Heart left ventricle (tissue), 13 donors: Measurements from ENCODE around the gene KDM4B.

ENCODE experiments used
- POLR2A ChIP-seq, 2 donors: fragments of 450-650 bp; IDR thresholded peaks; one replicate each; pipeline ENCODE4 v1.6.1; 2017; ENCODE audit warnings: antibody characterized with exemption in 2 of 2, mild to moderate bottlenecking in 2 of 2, moderate library complexity in 2 of 2
- TF ChIP-seq, protein P1 (sequence below), 12 donors: fragments of 200-600 bp; sonication (generic) in 4 of 12; IDR thresholded peaks; one replicate each; pipeline versions ENCODE4 v1.5.0 to v1.8.0; 2018 to 2022; ENCODE audit warnings: antibody characterized with exemption in 12 of 12, mild to moderate bottlenecking in 5 of 12
- donor health status: ischemic (EF 13 %, LVEDD 7.1; RV severe dilation, severe dysfunction).
- donor health status: DM: no; HTN: yes; CAD: no.
- donor health status: DM: no; HTN: no; CAD: no.
- donor health status: ischemic (EF 25% LVEDD 6.9; RV normal size, moderate dysfunction).
- donor health status: ischemic (EF 25% LVEDD 5.7; RV mildly dilated, moderate dysfunction).
- donor health status: ischemic (EF 35%, LVEDD 5.7; RV mildly dilated, moderate dysfunction).
- donor health status: nonischemic (EF 11% LVEDD 7.7; RV severe dilation, severe dysfunction).
- donor health status: DM: yes; HTN: yes; CAD: no.
- donor health status: PGD.
- donor health status: ischemic (EF 29% LVEDD 5.4; RV normal size, mild dysfunction).
- donor health status: nonischemic (EF 23%, LVEDD 6.1; RV moderate dilation, normal function).

DNA sequence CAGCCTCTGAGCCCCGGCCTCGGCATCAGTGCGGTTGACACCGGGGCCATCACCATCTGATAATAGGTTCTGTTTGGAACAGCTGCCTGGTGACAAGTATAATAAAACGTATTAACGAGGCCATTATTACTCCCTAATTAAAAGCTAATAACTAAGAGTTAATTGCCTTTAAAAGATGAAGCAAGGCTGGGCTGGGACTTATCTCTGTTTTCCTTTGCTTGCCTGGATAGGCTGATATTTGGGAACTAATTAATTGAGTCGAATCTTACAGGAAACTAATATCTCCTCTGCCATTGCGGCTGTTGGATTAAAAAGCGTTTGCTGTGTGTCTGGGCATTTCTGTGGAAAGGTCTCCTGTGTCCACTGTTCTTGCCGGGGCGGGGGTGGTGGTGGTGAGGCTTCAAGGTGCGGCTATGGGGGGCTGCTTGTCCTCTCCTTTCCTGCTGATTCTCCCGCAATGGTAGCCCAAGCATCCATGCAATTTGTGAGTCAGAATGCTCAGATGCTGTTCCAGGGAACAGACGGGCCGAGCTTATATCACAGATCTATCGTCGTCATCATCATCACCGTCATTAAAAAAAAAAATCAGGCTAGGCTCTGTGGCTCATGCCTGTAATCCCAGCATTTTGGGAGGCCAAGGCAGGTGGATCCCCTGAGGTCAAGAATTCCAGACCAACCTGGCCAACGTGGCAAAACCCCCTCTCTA, 209.0 kb downstream of the KDM4B start:
- TF ChIP-seq, protein P1, sequence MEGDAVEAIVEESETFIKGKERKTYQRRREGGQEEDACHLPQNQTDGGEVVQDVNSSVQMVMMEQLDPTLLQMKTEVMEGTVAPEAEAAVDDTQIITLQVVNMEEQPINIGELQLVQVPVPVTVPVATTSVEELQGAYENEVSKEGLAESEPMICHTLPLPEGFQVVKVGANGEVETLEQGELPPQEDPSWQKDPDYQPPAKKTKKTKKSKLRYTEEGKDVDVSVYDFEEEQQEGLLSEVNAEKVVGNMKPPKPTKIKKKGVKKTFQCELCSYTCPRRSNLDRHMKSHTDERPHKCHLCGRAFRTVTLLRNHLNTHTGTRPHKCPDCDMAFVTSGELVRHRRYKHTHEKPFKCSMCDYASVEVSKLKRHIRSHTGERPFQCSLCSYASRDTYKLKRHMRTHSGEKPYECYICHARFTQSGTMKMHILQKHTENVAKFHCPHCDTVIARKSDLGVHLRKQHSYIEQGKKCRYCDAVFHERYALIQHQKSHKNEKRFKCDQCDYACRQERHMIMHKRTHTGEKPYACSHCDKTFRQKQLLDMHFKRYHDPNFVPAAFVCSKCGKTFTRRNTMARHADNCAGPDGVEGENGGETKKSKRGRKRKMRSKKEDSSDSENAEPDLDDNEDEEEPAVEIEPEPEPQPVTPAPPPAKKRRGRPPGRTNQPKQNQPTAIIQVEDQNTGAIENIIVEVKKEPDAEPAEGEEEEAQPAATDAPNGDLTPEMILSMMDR (IDR thresholded peaks at IDR 0.05): no peak
- TF ChIP-seq POLR2A (IDR thresholded peaks at IDR 0.05): no peak
